ENCODE data around the gene BLCAP.

DNA sequence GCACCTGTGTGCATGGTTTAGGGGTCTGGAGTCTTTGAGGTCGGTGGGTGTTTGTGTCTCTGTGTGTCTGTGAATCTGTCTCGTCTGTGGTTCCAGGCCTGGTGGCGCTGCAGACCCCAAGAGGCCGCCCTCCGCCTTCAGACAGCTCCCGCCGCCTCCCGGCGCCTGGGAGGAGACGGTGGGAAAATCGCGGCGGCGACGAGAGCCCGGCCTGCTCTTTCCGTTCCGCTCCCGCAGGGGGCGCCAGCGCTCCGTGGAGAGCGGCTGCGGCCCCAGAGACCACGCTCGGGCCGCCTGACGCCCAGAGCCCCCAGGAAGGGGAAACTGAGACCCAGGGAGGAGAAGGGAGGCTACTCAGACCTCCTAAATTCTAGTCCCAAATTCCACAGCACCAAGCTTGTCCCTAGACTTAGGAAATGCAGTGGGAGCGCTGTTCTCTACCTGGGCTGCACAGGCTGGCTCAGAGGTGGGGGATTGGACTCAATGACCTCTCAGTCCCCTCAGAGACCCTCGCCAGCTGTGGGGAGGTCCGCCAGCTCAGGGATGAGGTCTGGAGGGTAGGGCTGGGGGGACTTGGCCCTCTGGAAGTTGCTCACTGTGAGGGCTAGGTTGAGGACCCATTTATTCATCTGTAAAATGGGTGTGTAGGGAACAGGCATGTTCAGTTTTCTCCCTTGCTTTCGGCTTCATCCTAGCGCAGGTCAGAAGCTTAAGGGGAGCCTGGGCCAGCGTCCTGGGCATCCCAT is 36.9 kb upstream of the BLCAP start:
- TF ChIP-seq, protein P1, sequence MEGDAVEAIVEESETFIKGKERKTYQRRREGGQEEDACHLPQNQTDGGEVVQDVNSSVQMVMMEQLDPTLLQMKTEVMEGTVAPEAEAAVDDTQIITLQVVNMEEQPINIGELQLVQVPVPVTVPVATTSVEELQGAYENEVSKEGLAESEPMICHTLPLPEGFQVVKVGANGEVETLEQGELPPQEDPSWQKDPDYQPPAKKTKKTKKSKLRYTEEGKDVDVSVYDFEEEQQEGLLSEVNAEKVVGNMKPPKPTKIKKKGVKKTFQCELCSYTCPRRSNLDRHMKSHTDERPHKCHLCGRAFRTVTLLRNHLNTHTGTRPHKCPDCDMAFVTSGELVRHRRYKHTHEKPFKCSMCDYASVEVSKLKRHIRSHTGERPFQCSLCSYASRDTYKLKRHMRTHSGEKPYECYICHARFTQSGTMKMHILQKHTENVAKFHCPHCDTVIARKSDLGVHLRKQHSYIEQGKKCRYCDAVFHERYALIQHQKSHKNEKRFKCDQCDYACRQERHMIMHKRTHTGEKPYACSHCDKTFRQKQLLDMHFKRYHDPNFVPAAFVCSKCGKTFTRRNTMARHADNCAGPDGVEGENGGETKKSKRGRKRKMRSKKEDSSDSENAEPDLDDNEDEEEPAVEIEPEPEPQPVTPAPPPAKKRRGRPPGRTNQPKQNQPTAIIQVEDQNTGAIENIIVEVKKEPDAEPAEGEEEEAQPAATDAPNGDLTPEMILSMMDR (conservative IDR thresholded peaks at IDR 0.05; ENCODE audit: low read depth, low read length): peak; percentile 95
- TF ChIP-seq RAD21 (IDR thresholded peaks at IDR 0.05; ENCODE audit: low read length): peak; percentile 95
